Neural cell (in vitro differentiated cells): Measurements from ENCODE around the gene SLC12A9. TPM values are rescaled to one million over a fixed set of nuclear protein-coding genes. Genes with fewer than 3 reads are reported as not detected.
"Not testable (repeated sequence)": the region's sequence is repeated elsewhere in the genome, so short reads cannot be mapped to it uniquely, and the experiment has no call there.

Source experiments
- H2AFZ ChIP-seq: fragments of 200-600, 300-800 bp; sonication (generic), shearing (Covaris generic); 2 replicates; pipeline ENCODE4 v1.6.0; 2014; ENCODE audit warnings: low read depth, mild to moderate bottlenecking, antibody characterized with exemption, low read length, moderate library complexity
- H3F3A ChIP-seq: fragments of 200-600 bp; shearing (Covaris generic); 2 replicates; pipeline ENCODE4 v1.6.1; 2016; ENCODE audit warnings: mild to moderate bottlenecking, moderate library complexity, mixed read lengths, antibody characterized with exemption, low read length; ENCODE audit not compliant: insufficient read depth, poor library complexity, severe bottlenecking
- H3K27ac ChIP-seq: fragments of 200-600, 300-800 bp; sonication (generic), shearing (Covaris generic); 2 replicates; pipeline ENCODE4 v1.5.1; 2014; ENCODE audit warnings: mild to moderate bottlenecking, low read length, moderate library complexity
- H3K27me3 ChIP-seq: fragments of 300-800, 200-600 bp; sonication (generic), shearing (Covaris generic); 2 replicates; pipeline ENCODE4 v1.6.0; 2014; ENCODE audit warnings: mild to moderate bottlenecking, low read depth, low read length, moderate library complexity; ENCODE audit not compliant: insufficient read depth
- H3K36me3 ChIP-seq: fragments of 300-800, 200-600 bp; sonication (generic), shearing (Covaris generic); 2 replicates; pipeline ENCODE4 v1.5.1; 2014; ENCODE audit warnings: mild to moderate bottlenecking, antibody characterized with exemption, low read length, moderate library complexity; ENCODE audit not compliant: insufficient read depth
- H3K4me2 ChIP-seq: fragments of 300-800, 200-600 bp; sonication (generic), shearing (Covaris generic); 2 replicates; pipeline ENCODE4 v1.6.0; 2014; ENCODE audit warnings: mild to moderate bottlenecking, low read length
- H3K4me3 ChIP-seq: fragments of 300-800, 200-600 bp; sonication (generic), shearing (Covaris generic); 2 replicates; pipeline ENCODE4 v1.5.1; 2014; ENCODE audit warnings: mild to moderate bottlenecking, low read length, moderate library complexity
- H3K79me2 ChIP-seq: fragments of 200-600 bp; shearing (Covaris generic); replicated peaks from 2 replicates; pipeline ENCODE4 v1.6.0; 2014; ENCODE audit warnings: mild to moderate bottlenecking, low read length, moderate library complexity; ENCODE audit not compliant: insufficient read depth
- H3K9ac ChIP-seq: fragments of 300-800, 200-600 bp; sonication (generic), shearing (Covaris generic); 2 replicates; pipeline ENCODE4 v1.6.1; 2016; ENCODE audit warnings: mild to moderate bottlenecking, low read length, mixed read lengths
- H3K9me2 ChIP-seq: fragments of 200-600 bp; shearing (Covaris generic); 2 replicates; pipeline ENCODE4 v1.6.1; 2016; ENCODE audit warnings: mild to moderate bottlenecking, low read length, mixed read lengths; ENCODE audit not compliant: insufficient read depth
- H3K9me3 ChIP-seq: fragments of 200-600, 300-800 bp; sonication (generic), shearing (Covaris generic); 2 replicates; pipeline ENCODE4 v1.6.1; 2016; ENCODE audit warnings: mild to moderate bottlenecking, mixed run types, low read length, moderate library complexity, mixed read lengths
- H4K20me1 ChIP-seq: fragments of 200-600 bp; shearing (Covaris generic); 2 replicates; pipeline ENCODE4 v1.6.1; 2016; ENCODE audit warnings: mild to moderate bottlenecking, mixed run types; ENCODE audit not compliant: insufficient read depth
- CTCF ChIP-seq: fragments of 450-650 bp; IDR thresholded peaks from 2 replicates; pipeline ENCODE4 v1.5.1; 2014; ENCODE audit warnings: antibody characterized with exemption, mild to moderate bottlenecking, moderate library complexity; ENCODE audit not compliant: poor library complexity, severe bottlenecking
- EP300 ChIP-seq: fragments of 450-650 bp; conservative IDR thresholded peaks from 2 replicates; pipeline ENCODE4 v1.6.1; 2014; ENCODE audit warnings: antibody characterized with exemption, mild to moderate bottlenecking, moderate library complexity; ENCODE audit not compliant: poor library complexity, severe bottlenecking
- EZH2 ChIP-seq: fragments of 200-600, 300-800 bp; shearing (Covaris generic), sonication (generic); IDR thresholded peaks from 2 replicates; pipeline ENCODE4 v1.6.1; 2014; ENCODE audit warnings: antibody characterized with exemption, low read length, borderline replicate concordance, mild to moderate bottlenecking; ENCODE audit not compliant: insufficient read depth, poor library complexity, severe bottlenecking
- MXI1 ChIP-seq: fragments of 450-650 bp; conservative IDR thresholded peaks from 2 replicates; pipeline ENCODE4 v1.6.1; 2014; ENCODE audit warnings: antibody characterized with exemption, mild to moderate bottlenecking; ENCODE audit not compliant: poor library complexity, severe bottlenecking
- POLR2AphosphoS5 ChIP-seq: IDR thresholded peaks from 2 replicates; pipeline ENCODE4 v1.6.1; 2012
- RAD21 ChIP-seq: fragments of 450-650 bp; conservative IDR thresholded peaks from 2 replicates; pipeline ENCODE4 v1.6.1; 2014; ENCODE audit warnings: antibody characterized with exemption, mild to moderate bottlenecking, moderate library complexity
- REST ChIP-seq: IDR thresholded peaks from 2 replicates; pipeline ENCODE4 v1.6.1; 2012; ENCODE audit warnings: borderline replicate concordance
- SMC3 ChIP-seq: fragments of 450-650 bp; conservative IDR thresholded peaks from 2 replicates; pipeline ENCODE4 v1.6.1; 2014; ENCODE audit warnings: antibody characterized with exemption, mild to moderate bottlenecking, moderate library complexity; ENCODE audit not compliant: poor library complexity
- TAF1 ChIP-seq: IDR thresholded peaks from 2 replicates; pipeline ENCODE4 v1.6.1; 2012; ENCODE audit warnings: low read depth
- polyA plus RNA-seq: library from polyadenylated mRNA; depleted of rRNA; stranded (reverse); fragments of >200 nt; gene quantifications from 2 replicates; pipeline ENCODE4 v1.2.3, GENCODE V29; 2014

Gene SLC12A9
- polyA plus RNA-seq, 1 donor from 2014 or later, result 21.2 TPM

- Histone ChIP-seq H3K27me3 (no peaks in the 10 kb centered on the region), H3K79me2 (no peaks in the 10 kb centered on the region), H3K4me2 (no peak overlapping the region), H3K9me3 (no peaks in the 10 kb centered on the region), H3K9me2 (no peaks in the 10 kb centered on the region), H3K36me3 (no peaks in the 10 kb centered on the region), H3K27ac (no peak overlapping the region), H3F3A (no peaks in the 10 kb centered on the region), H3K9ac (no peak overlapping the region), H2AFZ (no peak overlapping the region), H4K20me1 (no peaks in the 10 kb centered on the region), H3K4me3 (no peak overlapping the region)
- TF ChIP-seq EP300 (no peak), REST (no peak), TAF1 (no peak), MXI1 (no peak), POLR2AphosphoS5 (no peak), RAD21 (no peak), EZH2 (no peak), SMC3 (no peak), CTCF (no peak)
Measured at GRCh38 chr7:100811480-100811879, 41.0 kb upstream of the SLC12A9 start.

GRCh38 chr7:100812729-100813128, 39.8 kb upstream of the SLC12A9 start:
- Histone ChIP-seq H3K9me3 (no peaks in the 10 kb centered on the region), H3F3A (no peaks in the 10 kb centered on the region), H3K9me2 (no peaks in the 10 kb centered on the region), H3K27me3 (no peaks in the 10 kb centered on the region), H3K79me2 (no peaks in the 10 kb centered on the region), H2AFZ (no peak overlapping the region), H4K20me1 (no peaks in the 10 kb centered on the region), H3K4me2 (no peak overlapping the region), H3K4me3 (no peak overlapping the region), H3K27ac (no peak overlapping the region), H3K9ac (no peak overlapping the region), H3K36me3 (no peaks in the 10 kb centered on the region)
- TF ChIP-seq RAD21, result no peak
- TF ChIP-seq SMC3, result no peak
- TF ChIP-seq REST, result no peak
- TF ChIP-seq MXI1, result no peak
- no peak for TF ChIP-seq TAF1
- TF ChIP-seq EP300, result no peak
- TF ChIP-seq POLR2AphosphoS5, result no peak
- no peak for TF ChIP-seq CTCF
- no peak for TF ChIP-seq EZH2

DNA sequence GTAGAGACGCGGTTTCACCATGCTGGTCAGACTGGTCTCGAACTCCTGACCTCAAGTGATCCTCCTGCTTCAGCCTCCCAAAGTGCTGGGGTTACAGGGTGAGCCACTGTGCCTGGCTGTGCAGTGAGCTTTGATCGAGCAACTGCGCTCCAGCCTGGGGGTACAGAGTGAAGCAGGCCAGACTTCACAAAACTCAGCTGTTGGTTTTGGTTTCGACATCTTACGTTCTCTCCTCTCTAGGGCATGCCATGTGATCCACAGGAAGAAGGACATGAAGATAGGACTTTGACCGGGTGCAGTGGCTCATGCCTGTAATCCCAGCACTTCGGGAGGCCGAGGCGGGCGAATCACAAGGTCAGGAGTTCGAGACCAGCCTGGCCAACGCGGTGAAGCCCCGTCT, 36.0 kb upstream of the SLC12A9 start:
- not testable (repeated sequence) for H2AFZ ChIP-seq, H3K27ac ChIP-seq, H3K9me3 ChIP-seq, H3K79me2 ChIP-seq, H4K20me1 ChIP-seq, H3K36me3 ChIP-seq, H3K9me2 ChIP-seq, H3K4me2 ChIP-seq, H3K4me3 ChIP-seq, H3K9ac ChIP-seq, H3K27me3 ChIP-seq, H3F3A ChIP-seq
